HG03575 (cell line): ENCODE measurements around the gene NBAS.
"Not testable (repeated sequence)": the region's sequence is repeated elsewhere in the genome, so short reads cannot be mapped to it uniquely, and the experiment has no call there.

Experiments used
- ATAC-seq: cut with Tn5 transposase; IDR thresholded peaks from one replicate; pipeline ENCODE4 v1.9.1; 2021; ENCODE audit not compliant: unreplicated experiment, insufficient number of reproducible peaks, low FRiP score; ENCODE audit errors: extremely low read depth

The NBAS gene

DNA sequence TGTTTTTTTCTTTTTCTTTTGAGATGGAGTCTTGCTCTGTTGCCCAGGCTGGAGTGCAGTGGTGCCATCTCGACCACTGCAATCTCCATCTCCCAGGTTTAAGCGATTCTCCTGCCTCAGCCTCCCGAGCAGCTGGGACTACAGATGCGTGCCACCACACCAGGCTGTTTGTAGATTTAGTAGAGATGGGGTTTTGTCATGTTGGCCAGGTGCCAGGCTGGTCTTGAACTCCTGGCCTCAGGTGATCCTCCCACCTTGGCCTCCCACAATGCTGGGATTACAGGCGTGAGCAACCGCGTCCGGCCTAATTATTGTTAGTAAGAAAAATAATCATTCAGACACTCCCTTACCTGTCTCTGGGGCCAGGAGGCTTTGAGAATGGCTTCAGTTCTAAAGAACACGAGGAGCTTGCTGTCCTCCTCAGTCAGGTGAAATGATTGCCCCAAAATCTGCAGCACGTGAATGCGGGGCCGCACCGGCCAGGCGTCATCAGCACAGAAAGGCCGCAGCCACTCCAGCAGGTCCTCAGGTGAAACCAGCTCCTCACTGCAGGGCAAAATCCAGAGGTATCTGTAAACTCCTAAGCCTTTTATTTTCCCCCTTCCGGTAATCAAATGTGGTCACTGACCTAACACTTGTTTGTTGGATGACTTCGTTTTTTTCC, 342.6 kb downstream of the NBAS start:
- no peak for ATAC-seq

DNA sequence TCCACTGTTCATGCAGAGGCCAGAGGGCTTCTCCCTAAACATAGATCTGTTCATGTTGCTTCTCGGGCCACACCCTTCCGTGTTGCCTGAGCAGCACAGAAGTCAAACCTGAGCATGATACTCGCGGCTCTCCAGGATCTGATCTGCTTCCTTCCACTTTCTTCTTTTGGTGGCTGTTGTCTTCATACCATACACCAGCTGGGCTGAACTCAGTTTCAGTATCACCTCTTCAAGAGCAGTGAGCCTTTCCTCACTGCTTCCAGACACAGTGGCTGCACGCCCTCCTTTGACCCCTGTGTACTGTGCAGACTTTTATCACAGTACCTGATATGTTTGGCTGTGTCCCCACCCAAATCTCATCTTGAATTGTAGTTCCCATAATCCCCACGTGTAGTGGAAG, 348.9 kb downstream of the NBAS start:
- ATAC-seq = no peak

DNA sequence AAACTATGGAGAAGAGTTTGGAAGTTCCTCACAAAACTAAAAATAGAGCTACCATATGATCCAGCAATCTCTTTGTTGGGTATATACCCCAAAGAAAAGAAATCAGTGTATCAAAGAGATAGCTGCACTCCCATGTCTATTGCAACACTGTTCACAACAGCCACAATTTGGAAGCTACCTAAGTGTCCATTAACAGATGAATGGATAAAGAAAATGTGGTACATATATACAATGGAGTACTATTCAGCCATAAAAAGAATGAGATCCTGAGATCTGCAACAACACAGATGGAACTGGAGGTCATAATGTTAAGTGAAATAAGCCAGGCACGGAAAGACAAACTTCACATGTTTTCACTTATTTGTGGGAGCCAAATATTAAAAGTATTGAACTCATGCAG, 350.6 kb downstream of the NBAS start:
- ATAC-seq = not testable (repeated sequence)

DNA sequence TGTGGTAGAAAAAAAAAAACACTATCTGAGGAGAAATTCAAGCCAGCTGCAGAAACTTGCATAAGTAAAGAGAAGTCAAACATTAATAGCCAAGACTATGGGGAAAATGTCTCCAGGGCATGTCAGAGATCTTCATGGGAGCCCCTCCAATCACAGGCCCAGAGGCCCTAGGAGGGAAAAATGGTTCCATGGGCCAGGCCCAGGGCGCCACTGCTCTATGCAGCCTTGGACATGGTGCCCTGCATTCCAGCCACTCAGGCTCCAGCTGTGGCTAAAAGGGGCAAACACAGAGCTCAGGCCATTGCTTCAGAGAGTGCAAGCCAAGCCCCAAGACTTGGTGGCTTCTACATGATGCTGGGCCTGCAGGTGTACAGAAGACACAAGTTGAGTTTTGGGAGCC, 354.7 kb downstream of the NBAS start:
- no peak for ATAC-seq

DNA sequence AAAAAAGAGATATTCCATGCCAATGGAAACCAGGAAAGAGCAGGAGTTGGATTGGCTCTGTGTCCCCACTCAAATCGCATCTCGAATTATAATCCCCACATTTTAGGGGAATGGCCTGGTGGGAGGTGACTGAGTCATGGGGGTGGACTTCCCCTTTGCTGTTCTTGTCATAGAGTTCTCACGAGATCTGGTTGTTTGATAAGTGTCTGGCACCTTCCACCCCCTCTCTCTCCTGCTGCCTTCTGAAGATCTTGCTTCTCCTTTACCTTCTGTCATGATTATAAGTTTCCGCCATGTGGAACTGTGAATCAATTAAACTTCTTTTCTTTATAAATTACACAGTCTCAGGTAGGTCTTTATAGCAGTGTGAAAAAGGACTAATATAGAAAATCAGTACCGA, 355.6 kb downstream of the NBAS start:
- ATAC-seq = no peak

DNA sequence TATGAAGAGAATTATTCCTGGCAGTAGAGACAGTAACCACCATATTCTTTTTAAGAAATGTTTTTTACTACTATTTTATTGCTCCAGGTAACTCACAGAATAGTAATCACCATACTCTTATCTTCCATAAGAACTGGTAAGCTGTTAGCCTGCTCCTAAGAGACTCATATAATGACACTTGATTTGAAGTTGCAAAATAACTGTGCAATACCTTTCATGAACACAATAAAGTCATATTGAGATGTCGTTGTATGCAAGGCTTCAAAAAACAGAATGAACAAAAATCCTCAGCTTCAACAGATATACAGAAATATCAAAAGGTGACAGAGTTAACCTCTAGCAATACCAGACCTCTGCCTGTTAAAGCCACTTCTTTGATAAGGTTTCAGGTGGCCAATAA, 360.1 kb downstream of the NBAS start:
- no peak for ATAC-seq

DNA sequence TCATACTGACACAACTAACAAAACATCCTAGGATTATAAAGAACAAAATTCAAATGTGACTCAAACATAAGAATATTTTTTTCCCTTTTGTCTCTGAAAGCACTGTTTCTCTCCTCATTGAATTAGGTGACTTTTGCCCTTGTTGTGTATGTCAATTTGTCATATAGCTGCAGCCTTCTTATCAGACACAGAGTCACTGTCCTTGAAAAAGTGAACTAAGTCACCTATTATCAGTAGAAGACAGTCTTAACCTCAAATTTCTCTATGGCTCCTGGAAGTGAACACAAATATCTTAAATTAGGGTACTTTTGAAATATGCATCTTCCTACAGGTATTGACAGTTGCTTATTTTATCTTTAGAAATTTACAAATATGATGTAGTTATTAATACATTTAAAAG, 360.6 kb downstream of the NBAS start:
- ATAC-seq = no peak

DNA sequence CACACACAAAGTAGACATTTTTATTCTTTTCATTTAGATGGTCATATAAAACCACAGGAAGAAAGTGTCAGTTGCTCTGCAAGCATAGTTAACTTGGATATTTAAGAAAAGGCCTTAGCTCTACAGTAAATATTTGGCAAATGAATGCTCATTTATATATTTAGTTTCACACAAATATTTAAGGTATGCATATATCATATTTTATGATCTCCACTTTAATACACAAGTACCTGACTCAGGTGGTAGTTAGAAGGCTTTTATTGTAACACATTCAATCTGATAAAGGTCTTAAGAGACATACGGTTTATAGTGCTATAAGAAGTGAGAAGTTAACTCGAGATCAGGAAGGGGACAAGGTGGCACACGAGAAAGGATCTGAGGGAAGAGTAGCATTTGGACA, 363.1 kb downstream of the NBAS start:
- ATAC-seq = no peak

DNA sequence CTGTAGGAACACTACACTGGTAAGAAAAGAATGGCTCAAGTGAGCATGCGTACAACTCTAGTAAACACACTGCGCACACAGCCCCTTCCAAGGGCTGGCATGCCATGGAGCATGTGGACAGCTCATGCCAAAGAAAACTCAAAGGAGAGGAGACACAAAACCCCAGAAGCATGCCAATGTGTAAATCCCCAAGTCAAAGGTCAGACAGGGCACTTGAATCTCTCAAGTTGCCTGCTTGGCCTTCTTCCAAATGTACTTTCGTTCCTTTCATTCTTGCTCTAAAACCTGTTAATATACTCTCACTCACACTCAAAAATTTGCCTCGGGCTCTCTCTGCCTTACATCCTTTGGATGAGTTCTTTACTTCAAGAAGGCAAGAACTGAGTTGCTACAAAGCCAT, 365.3 kb downstream of the NBAS start:
- no peak for ATAC-seq

DNA sequence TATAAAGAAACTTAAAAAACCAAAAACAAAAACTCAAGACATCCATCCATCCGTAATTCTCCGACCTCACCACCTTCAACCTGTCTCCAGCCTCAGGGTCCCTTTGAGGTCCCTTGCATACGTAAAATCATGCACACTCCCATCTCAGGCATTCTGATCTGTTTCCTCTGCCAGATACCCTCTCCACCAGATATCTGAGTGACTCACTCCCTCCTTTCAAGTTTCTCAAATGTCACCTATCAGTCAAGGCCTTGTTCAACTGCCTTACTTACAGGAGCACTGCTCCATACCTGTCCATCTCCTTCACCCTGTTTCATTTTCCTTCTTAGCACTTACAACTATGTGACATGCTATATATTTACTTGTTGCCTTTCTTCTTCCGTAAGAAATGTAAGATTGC, 369.3 kb downstream of the NBAS start:
- no peak for ATAC-seq

DNA sequence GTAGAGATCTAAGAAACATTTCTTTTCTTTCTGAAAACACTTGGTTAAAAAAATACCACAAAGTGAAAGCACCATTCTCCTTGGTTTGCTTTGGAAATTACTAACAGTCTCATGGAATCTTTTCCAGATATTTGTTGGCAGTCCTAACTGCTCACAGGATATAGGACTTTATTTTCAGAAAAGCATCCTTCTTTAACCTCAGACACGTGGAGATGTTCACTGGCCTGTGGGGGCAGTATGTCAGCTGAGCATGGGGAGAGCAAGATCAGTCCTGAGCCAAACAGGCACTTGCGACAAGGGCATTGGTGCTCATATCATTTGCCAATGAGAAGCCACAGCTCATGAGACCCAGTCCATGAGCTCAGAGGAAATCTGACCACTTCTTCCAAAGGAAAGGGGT, 371.9 kb downstream of the NBAS start:
- ATAC-seq = no peak

DNA sequence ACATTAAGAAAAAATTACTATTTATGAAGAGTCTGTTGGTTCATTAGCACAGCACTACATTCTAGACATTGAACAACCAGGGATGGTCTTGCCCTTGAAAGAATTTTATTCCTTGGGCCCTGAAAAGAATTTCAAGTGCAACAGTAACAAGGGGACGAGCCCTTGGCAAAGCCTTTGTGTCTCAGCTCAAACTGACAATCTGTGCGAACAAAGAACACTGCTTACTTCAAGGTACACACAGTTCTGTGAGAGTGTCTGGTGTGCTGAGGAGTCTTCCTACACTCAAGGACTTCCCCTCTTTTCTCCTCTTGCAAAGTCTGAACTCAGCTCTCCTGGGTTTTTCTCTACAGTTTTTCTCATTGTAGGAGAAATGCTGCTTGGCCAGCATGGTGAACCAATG, 373.4 kb downstream of the NBAS start:
- ATAC-seq = no peak

DNA sequence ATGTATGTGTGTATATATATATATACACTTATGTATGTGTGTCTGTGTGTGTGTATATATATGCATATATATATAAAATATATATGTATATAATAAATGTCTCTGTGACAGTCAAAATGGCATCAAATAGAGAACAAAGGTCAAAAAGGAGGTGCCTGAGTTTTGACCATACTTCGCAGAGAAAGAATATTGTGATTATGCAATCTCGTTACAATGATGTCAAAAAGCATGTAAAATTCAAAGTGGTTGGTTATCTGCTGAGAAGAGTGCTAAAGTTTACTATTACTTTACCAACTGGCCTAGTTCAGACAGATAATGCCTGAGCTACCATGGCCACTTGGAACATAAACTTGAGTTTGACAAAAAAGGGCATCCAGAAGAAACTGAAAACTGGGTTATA, 375.0 kb downstream of the NBAS start:
- ATAC-seq = no peak

DNA sequence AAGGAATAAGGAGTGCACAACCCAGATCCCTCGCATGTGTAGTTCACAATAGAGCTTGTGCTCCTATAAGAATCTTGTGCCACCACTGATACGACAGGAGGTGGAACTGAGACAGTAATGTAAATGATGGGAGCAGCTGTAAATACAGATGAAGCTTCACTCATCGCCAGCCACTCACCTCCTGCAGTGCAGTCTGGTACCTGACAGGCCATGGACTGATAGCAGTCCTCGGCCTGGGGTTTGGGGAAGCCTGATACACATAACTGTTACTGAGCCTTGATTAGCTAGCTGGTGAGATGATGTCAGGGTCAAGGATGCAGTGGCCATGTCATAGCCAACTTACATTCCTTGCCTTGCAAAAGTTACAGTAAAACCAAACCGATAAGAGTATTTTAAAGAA, 376.6 kb downstream of the NBAS start:
- ATAC-seq = no peak

DNA sequence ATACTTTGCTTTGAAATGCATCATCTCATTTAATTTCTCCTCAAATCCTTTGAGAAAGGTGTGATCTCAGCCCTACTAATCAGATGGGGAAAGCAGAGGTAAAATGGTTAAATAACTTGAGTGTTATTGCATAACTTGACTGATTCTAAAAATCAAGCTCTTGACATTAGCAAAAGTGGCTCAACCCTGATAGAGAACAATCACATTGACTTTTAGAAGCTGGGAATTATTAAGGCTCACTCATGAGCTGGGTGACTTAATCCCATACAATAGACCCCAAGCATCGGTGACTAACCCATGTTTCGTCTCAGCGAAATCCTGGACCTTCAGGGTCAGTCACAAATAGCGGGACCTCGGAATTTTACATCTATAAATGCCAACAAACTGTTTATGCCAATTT, 378.9 kb downstream of the NBAS start:
- ATAC-seq = no peak

DNA sequence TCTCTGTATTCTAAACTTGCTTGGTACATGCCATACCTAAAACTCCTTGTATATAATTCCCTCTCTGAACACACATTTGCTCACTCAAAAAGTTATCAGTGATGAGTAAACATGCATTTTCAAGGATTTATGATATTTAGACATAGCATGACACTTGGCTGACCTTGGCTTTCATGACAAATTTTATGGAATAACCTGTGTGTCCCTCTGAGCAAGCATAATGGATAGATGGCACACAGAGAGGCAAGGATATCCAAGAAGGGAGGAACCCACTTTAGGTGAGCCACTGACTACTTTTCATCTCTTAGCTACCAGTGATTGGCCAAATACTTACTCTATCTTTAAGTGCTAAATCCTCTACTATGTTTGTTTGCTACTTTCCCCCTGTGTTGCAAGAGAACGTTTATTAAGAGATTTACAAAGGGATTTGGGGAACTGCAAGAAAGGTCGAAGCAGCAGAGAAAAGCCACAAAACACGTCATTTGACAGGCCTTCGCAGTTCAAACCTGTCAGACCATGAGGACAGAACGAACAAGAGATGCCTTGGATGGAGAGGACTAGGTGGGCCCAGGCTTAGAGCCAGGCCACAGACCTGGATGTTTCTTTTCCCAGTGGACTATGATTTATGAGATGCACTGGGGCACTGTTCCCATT, 379.9 kb downstream of the NBAS start:
- no peak for ATAC-seq

DNA sequence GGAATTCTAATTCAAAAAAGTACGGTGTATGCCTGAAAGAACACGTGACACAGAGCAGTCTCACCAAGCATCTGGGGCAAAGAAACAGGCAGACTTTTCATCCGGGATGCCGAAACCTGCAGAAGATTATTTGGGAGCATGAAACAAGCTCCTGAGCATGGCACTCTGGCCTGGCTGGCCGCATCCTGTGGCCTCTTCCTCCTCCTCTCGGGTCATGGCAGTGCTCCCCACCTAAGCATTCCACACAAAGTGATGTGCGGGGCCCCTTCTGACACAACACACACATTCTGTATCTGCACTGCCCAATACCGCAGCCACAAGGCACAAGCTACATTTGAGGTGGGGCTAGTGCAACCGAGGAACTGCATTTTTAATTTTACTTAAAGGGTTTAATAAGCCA, 380.8 kb downstream of the NBAS start:
- no peak for ATAC-seq

DNA sequence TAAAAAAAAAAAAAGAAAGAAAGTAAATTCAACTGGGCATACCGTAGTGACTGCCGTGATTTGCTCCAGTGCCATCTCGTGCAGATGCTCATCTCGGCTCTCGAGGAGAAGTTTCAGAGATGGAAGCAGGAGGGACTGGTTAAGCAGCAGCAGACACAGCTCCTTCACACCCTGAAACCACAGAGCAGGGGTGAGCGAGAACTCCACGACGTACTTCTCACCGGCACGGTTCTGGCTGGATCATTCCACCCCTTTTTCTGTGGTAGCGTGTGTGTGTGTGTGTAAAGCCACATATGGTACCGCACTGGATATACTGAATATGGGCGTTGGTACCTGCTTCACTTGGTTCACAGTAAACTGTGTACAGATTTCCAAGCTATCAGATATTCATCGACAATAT, 382.2 kb downstream of the NBAS start:
- ATAC-seq = no peak

DNA sequence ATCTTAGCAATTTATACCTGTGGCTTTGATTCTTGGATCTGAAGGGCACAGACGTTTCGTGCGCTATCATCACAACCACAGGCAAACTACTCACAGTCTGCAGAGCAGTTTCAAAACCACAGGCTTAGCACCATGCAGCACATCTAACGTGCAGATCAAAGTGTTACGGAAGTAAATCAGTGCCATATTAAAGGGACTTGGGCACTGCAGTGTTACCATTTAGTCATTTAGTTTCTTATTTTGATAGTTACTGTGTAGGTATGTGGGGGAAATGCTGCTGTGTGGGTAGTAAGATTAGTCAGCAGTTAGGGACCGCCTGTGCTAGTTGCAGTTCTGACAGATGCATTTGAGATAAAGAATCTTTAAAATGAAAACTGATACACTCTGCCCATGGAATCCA, 384.0 kb downstream of the NBAS start:
- peak; percentile 98 for ATAC-seq

DNA sequence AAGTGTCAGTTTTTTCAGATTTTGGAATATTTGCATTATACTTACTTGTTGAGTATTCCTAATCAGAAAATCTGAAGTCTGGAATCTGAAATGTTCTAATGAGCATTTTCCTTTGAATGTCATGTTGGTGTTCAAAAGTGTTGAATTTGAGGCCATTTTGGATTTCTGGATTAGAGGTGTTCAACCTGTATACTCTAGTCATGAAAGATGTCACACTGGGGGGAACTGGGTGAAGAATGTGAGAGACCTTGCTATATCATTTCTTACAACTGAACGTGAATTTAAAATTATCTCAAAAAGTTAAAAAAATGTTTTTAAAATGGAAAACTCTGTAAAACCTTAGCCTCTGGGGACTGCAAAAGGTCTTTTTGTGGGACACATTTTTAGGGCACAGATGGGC, 384.5 kb downstream of the NBAS start:
- no peak for ATAC-seq

DNA sequence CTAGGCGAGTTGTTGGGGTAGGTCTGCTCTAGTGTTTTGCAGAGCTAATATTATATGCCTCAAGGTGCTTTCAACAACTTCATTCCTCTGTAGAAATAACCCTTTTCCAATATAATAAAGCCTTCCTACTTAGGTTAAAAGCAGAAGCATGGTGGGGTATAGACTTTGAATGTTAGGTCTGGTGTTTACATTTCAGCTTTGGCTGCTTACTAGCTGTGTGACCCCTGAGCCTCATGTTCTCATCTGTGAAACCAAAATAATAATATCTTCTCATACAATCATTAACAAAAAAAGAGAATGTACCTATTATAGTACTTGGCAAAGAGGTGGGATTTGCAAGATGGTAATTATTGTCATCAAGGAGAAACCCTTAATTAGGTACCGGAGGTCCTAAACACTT, 386.6 kb downstream of the NBAS start:
- ATAC-seq = no peak
